Cardiac septum (tissue), 1 donor: ENCODE results near the gene CTSK. TPM values are rescaled to one million over a fixed set of nuclear protein-coding genes. Genes with fewer than 3 reads are reported as not detected.
"Not testable (repeated sequence)": the region's sequence is repeated elsewhere in the genome, so short reads cannot be mapped to it uniquely, and the experiment has no call there.

Source experiments
- DNase-seq: peaks from one replicate; pipeline ENCODE4 v3.0.0-alpha.2; 2020; ENCODE audit warnings: low spot score
- intact Hi-C: fragments of 100-400 bp; cut with DNase I; formaldehyde crosslinking; loops from one replicate; pipeline ENCODE4 v1.14.0; 2022
- long read RNA-seq: library from polyadenylated mRNA; unstranded; transcript quantifications from one replicate; pipeline ENCODE4 v2.0.0, GENCODE V29; 2021
- total RNA-seq: library from RNA; stranded (reverse); fragmentation: NEBNext Ultra II Directional; extraction: Animal tissue kit (Norgen Biotek cat#: 25700); gene quantifications from one replicate; pipeline ENCODE4 v1.2.1, GENCODE V29; 2021
- donor health status: DM: no; HTN: no; CAD: no.

CTSK gene
- total RNA-seq: 10.8 TPM
- long read RNA-seq, transcript CTSK-201 (8 exons, 1,692 nt): major isoform, 7 of 9 reads
- long read RNA-seq, partial matches to known transcripts: 2 of 9 reads
- long read RNA-seq, other reads (novel, unspliced or antisense): 0 of 9 reads

DNA sequence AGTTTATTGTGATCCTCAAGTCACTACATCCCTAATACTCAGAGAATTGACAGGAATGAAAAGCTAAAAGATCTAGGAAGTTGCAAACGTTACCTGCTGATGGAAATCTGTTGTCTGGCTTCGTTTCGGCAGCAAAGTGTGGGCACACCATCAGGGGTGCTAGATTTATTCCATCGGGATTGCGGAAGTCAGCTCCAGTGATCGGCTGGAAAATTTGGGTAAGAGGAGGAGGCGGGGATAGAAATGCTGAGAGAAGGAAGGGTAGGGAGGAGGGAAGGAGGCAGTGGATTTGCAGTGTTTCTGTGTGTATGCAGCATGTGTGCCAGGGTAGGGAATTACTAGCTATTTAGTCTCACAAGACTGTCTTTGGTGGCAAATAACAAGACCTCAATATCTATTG lies at the start of gene CTSK:
TSS of gene CTSK (minus strand) at position 140 of the 400 bp plus-strand sequence. CDS start 1,455 bp downstream, outside the sequence.
- DNase-seq: no peak
- intact Hi-C loops: no loop called here

DNA sequence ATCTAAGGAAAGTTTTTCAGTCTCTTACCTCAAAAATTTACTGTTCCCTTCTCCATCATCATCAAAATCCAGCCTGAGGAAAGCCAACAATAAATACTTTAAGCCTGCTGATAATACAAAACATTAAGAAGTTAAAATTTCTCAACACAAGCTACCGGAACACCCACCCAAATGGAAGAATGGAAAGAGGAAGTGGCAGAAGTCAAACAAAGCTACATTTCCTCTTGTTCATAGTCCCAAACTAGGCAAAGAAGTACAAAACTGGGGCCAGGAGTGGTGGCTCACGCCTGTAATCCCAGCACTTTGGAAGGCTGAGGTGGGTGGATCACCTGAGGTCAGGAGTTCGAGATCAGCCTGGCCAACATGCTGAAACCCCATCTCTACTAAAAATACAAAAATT lies 44.7 kb upstream of the CTSK start:
- DNase-seq: not testable (repeated sequence)

DNA sequence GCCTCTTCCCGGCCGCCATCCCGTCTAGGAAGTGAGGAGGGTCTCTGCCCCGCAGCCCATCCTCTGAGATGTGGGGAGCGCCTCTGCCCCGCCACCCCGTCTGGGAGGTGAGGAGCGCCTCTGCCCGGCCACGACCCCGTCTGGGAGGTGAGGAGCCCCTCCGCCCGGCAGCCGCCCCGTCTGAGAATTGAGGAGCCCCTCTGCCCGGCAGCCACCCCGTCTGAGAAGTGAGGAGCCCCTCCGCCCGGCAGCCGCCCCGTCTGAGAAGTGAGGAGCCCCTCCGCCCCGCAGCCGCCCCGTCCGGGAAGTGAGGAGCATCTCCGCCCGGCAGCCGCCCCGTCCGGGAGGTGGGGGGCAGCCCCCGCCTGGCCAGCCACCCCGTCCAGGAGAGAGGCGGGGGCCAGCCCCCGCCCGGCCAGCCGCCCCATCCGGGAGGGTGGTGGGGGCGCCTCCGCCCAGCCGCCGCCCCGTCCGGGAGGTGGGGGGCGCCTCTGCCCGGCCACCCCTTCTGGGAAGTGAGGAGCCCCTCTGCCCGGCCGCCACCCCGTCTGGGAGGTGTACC lies 42.8 kb upstream of the CTSK start:
- DNase-seq, intact Hi-C loops: not testable (repeated sequence)

More for the DNA sequence above, 44.7 kb upstream of the CTSK start:
- intact Hi-C loops: not testable (repeated sequence)

DNA sequence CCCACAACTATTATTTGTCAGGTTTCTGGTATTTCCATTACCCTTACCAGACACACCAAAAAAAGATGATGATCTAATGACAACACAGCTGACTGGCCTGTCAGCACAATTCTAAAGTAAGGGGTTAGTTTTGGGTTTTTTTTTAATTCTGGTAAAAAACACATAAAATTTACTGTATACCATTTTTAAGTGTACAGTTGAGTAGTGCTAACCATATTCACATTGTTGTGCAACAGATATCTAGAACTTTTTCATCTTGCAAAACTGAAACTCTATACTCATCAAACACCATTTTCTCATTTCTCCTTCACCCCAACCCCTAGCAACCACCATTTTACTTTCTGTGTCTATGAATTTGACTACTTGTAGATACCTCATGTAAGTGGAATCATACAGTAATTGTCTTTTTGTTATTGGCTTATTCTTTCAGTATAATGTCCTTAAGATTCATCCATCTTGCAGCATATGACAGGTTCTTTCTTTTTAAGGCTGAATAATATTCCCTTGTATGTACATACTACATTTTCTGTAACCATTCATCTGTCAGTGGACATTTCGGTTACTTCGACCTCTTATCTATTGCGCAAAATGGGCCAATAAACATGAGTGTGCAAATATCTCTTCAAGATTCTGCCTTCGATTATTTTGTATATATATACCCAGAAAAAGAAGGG lies 38.5 kb upstream of the CTSK start:
- no peak for DNase-seq
- intact Hi-C loops: no loop called here

GRCh38 chr1:150843474-150843873 lies 35.4 kb upstream of the CTSK start:
- no peak for DNase-seq
- intact Hi-C loops: no loop called here

DNA sequence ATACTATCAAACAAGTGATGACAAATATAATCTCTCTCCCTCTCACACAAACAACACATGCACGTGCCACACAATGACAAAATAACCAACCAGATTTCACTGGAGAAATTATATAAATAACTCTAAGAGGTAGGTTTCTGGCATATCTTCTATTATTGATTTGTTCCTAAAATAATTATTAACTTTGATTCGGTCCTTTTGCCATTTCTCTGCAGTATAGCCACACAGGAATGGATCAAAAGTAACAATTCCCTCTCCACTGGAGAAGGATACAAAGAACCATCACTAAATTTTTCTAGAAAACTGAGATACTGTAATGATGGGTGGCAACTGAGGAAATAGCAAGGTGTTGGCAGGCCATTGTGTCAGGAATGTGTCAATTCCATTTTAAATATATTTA lies 34.9 kb upstream of the CTSK start:
- intact Hi-C loops: no loop called here
- DNase-seq: no peak

DNA sequence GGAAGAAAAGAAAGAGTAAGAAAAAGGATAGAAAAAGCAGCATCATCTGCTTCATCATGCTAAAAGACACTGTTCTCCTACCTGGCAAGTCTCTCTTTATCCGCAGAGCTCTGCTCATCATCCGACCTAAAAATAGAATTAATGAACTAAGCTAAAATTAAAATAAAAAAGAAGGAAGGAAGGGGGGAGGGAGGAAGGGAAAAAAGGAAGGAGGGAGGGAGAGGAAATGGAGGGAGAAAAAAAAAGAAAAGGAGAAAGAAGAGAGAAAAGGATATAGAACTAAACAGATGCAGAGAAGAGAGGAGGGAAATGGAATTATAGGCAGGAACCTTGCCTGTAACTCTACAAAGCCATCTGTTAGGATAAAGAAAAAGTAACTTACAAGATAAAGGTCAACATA lies 34.3 kb upstream of the CTSK start:
- intact Hi-C loops: no loop called here
- no peak for DNase-seq

DNA sequence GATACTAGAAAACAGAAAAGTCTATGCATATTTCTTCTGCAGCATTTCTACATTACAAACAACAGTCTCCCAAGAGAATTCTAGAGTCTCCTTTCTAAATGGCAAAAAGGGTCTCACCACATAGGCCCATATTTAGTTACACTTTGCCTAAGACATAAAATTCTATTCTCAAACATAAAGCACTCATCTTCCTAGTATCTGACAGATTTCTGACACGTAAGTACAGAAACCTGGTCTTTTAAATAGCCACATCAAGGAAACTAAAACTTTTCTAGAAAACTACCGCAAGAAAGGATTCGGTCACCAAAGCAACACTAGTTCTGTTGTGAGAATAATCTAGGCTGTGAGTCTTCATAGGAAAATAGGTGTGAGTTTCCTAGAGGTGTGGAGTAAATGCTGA lies 33.6 kb upstream of the CTSK start:
- no peak for DNase-seq

DNA sequence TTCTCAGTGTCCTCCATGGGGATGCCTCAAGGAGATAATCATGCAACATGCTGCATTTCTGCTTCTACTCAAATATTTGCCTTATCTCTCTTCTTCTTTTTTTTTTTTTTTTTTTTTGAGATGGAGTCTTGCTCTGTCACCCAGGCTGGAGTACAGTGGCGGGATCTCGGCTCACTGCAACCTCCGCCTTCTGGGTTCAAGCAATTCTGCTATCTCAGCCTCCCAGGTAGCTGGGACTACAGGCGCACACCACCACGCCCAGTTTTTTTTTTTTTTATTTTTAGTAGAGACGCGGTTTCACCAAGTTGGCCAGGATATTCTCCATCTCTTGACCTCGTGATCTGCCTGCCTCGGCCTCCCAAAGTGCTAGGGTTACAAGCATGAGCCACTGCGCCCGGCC lies 32.8 kb upstream of the CTSK start:
- DNase-seq, intact Hi-C loops: not testable (repeated sequence)

More for the DNA sequence above, 33.6 kb upstream of the CTSK start:
- intact Hi-C loops: no loop called here

- intact Hi-C loops: no loop called here
- no peak for DNase-seq
Observed at GRCh38 chr1:150836129-150836773, 28.2 kb upstream of the CTSK start.

DNA sequence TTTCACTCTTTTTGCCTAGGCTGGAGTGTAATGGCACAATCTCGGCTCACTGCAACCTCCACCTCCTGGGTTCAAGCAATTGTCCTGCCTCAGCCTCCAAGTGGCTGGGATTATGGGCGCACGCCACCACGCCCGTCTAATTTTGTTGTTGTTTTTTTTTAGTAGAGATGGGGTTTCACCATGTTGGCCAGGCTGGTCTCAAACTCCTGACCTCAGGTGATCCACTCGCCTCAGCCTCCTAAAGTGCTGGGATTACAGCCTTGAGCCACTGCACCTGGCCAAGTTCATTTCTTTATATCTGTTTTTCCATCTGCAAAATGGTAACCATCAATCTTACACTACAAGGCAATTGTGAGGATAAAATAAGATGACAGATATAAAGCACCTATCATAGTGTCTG lies 25.9 kb upstream of the CTSK start:
- DNase-seq, intact Hi-C loops: not testable (repeated sequence)

DNA sequence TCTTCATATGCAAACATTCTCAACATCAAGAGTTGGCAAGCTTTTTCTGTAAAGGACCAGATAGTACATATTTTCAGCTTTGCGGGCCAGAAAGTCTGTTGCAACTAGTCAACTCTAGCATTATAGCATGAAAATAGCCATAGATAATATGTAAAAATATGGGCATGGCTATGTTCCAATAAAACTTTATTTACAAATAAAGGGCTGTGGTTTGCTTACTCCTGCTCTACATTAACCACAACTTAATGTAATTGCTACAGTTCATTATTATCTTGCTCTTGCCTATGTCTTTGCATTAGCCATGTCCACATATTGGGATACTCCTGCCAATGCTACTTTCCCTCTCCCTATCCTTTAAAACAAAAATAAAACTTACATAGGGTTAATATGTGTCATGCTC lies 24.5 kb upstream of the CTSK start:
- no peak for DNase-seq
- intact Hi-C loops: no loop called here

- intact Hi-C loops: no loop called here
- no peak for DNase-seq
Observed at GRCh38 chr1:150829751-150830150, 21.7 kb upstream of the CTSK start.

GRCh38 chr1:150826299-150826698 lies 18.2 kb upstream of the CTSK start:
- intact Hi-C loops: no loop called here
- no peak for DNase-seq

DNA sequence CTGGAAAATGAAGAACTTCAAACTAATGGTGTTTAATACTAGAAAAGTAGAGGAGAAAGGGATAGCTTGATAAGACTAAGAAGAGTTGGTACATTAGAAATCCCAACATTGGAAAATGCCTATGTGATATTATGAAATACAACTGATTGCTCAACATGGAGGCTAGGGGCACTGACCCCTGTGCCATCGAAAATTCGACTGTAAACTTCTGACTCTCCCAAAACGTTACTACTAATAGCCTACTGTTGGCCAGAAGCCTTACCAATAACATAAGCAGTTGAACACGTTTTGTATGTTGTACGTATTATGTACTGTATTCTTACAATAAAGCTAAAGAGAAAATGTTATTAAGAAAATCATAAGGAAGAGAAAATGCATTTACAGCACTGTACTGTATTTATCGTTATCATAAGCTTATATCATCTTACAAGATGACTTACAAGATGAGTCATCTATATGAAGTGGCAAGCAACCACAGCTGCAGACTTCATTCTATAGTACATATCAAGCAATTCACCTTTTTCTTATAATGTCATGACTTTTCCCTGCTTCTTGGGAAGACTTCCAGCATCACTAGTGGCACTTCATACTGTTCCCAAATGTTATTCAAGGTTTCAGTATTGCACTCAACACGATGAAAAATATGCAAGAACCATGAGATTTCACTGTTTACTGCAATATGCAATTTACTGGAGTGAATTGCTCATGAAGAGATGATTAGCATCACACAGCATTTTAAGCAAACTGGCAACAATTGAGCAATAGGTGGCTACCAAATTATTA lies 12.9 kb upstream of the CTSK start:
- no peak for DNase-seq
- intact Hi-C loops: no loop called here

DNA sequence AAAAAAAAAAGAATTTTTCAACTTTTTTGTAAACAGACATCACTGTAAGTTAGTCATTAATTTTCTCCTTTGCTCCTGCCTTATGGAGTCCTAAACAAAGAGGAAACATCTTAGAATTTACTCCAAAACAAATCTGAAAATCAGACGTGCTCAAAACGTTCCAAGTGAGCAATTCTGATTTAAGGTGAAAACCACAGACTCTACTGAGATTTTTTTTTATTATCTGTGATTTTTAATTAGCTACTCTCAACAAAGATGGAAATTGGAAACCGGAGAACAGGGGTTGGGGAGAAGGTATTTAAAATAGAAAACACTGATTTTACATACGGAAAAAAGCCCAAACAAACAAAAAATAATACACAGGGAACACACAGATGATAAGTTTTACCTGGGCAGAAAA lies 7.8 kb upstream of the CTSK start:
- DNase-seq: no peak
- intact Hi-C loops: loop anchor here (10.0 kb wide), 1 partner anchor 351 kb away; no protein-coding TSS in a partner anchor

DNA sequence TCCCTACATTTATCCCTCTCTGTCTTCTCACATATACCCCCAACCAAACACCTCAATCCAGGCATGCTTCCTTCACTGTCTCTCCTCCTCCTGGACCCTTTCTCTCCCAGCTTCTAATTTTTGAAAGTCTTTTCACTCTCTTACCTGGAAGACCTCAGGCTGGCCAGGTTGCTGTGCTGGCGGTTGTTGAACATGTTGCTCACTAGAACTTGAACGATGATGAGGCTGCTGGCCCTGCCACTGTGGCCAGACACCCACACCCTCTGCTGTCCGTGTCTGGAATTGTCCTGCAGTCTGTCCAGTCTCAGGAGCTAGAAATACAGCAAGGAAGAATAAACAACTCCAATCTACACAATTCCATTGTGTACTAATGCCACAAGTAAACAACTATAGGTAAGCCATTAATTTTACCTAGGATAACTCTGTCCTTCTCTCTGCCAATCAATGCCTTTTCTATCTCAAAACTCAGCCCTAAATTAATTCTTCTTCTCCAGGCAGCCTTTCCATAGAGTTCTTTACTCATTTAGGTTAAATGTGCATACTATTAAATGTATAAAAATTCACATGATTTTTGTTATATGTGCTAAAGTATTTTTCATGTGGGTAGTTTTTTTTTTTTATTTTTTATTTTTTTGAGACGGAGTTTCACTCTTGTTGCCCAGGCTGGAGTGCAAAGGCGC lies 5.1 kb upstream of the CTSK start:
- DNase-seq: peak; percentile 87
- intact Hi-C loops: loop anchor here (10.0 kb wide), 1 partner anchor 348 kb away; no protein-coding TSS in a partner anchor

DNA sequence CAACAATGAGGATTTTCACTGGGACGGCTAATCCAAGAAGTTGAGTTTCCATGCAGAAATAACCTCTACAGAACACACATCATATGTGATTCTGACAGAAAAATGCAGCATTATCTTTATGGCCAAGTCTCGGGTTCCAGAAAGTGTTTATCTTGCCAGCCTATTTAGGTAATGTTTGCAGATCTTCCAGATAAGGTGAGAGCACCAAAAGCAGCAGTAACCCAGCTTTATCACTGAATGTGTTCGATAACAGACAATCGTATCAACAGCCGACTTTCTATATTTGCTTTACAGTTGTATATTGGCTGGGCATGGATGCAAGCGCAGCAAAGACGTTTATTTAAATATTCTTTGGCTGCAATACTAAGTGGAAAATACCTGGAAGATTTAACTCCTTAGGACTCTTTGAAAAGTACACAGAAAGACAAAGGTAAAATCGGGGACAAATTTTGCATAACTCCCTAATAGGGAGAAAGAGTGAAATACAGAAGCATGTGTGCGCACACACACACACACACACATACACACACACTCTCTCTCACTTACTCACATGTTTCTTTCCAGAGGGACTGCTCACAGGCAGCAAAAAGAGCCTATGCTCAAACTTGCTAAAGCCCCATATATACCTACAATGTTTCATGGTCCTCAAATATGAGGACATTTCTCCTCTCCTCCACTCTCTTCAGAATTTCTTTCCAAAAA lies 3.0 kb upstream of the CTSK start:
- no peak for DNase-seq

GRCh38 chr1:150809651-150810050 lies 1.6 kb upstream of the CTSK start:
- DNase-seq: no peak
- intact Hi-C loops: loop anchor here (10.0 kb wide), 1 partner anchor 345 kb away; no protein-coding TSS in a partner anchor

More for the DNA sequence above, 3.0 kb upstream of the CTSK start:
- intact Hi-C loops: loop anchor here (10.0 kb wide), 1 partner anchor 346 kb away; no protein-coding TSS in a partner anchor
